OCI-LY3 (cell line): ENCODE measurements around the gene HNRNPDL.

Experiments used
- H2AFZ ChIP-seq: fragments of 200-600, 300-600 bp; shearing (Covaris generic); 2 replicates; pipeline ENCODE4 v1.6.0; 2014; ENCODE audit warnings: antibody characterized with exemption, low read depth, low read length
- H3K27ac ChIP-seq: fragments of 200-600, 300-600 bp; sonication (generic); 2 replicates; pipeline ENCODE4 v1.5.1; 2014; ENCODE audit warnings: mild to moderate bottlenecking, low read length, moderate library complexity, mixed read lengths
- H3K27me3 ChIP-seq: fragments of 200-600, 300-600 bp; sonication (generic); 2 replicates; pipeline ENCODE4 v1.6.1; 2014; ENCODE audit warnings: low read depth, low read length, mixed read lengths
- H3K36me3 ChIP-seq: fragments of 200-600, 300-600 bp; sonication (generic); replicated peaks from 2 replicates; pipeline ENCODE3; 2014; ENCODE audit warnings: low read depth, low read length, mixed read lengths
- H3K4me1 ChIP-seq: fragments of 300-600, 200-600 bp; sonication (generic); 2 replicates; pipeline ENCODE4 v1.6.1; 2014; ENCODE audit warnings: low read length, mixed read lengths
- H3K4me2 ChIP-seq: fragments of 200-600, 300-600 bp; sonication (generic); 2 replicates; pipeline ENCODE4 v1.6.1; 2014; ENCODE audit warnings: low read length, mixed read lengths
- H3K4me3 ChIP-seq: fragments of 300-600, 200-600 bp; sonication (generic); 2 replicates; pipeline ENCODE4 v1.5.1; 2014; ENCODE audit warnings: antibody characterized with exemption, mild to moderate bottlenecking, low read length, moderate library complexity
- H3K79me2 ChIP-seq: fragments of 300-600, 200-600 bp; shearing (Covaris generic); 2 replicates; pipeline ENCODE4 v1.6.1; 2014; ENCODE audit warnings: mild to moderate bottlenecking, low read length, mixed read lengths
- H3K9ac ChIP-seq: fragments of 300-600, 200-600 bp; shearing (Covaris generic); 2 replicates; pipeline ENCODE4 v1.6.0; 2014; ENCODE audit warnings: mild to moderate bottlenecking, low read length, moderate library complexity
- H3K9me3 ChIP-seq: fragments of 200-600, 300-600 bp; shearing (Covaris generic); 2 replicates; pipeline ENCODE4 v1.6.1; 2014; ENCODE audit warnings: low read length, mixed read lengths; ENCODE audit not compliant: insufficient read depth
- H4K20me1 ChIP-seq: fragments of 200-600, 300-600 bp; sonication (generic); 2 replicates; pipeline ENCODE4 v1.6.1; 2016; ENCODE audit warnings: low read length, mixed read lengths; ENCODE audit not compliant: insufficient read depth
- CTCF ChIP-seq: fragments of 200-600, 300-600 bp; sonication (generic); IDR thresholded peaks from 2 replicates; pipeline ENCODE4 v1.5.1; 2014; ENCODE audit warnings: antibody characterized with exemption, low read length, low read depth
- EZH2phosphoT487 ChIP-seq: fragments of 200-600 bp; shearing (Covaris generic); IDR thresholded peaks from 2 replicates; pipeline ENCODE4 v1.6.1; 2018; ENCODE audit warnings: antibody characterized with exemption, mixed run types, low read depth

Gene HNRNPDL

DNA sequence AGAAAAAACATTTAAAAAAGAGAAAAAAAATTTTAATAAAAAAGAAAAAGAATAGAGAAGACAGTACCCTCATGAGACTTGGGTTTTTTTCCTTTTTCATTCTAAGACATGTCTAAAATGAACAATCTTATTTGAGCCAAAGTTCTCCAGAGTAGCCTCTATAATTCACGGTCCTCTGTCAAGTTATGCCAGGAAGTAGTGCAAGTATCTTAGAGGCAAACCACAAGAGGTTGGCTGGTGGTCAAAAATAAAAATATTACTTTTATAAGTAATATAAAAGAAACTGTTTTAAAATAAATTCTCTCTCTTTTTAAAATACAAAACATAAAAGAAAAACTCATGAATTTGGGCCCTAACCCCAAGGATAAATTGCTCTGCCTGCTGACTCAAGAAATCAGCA, 26.5 kb downstream of the HNRNPDL start:
- Histone ChIP-seq H3K27ac (no peak overlapping the region), H3K9ac (no peak overlapping the region), H4K20me1 (no peaks in the 10 kb centered on the region), H3K9me3 (no peaks in the 10 kb centered on the region), H2AFZ (no peak overlapping the region), H3K79me2 (no peaks in the 10 kb centered on the region), H3K27me3 (no peaks in the 10 kb centered on the region), H3K4me3 (no peak overlapping the region), H3K4me2 (no peak overlapping the region), H3K4me1 (no peaks in the 10 kb centered on the region), H3K36me3 (no peaks in the 10 kb centered on the region)
- no peak for TF ChIP-seq CTCF
- no peak for TF ChIP-seq EZH2phosphoT487

DNA sequence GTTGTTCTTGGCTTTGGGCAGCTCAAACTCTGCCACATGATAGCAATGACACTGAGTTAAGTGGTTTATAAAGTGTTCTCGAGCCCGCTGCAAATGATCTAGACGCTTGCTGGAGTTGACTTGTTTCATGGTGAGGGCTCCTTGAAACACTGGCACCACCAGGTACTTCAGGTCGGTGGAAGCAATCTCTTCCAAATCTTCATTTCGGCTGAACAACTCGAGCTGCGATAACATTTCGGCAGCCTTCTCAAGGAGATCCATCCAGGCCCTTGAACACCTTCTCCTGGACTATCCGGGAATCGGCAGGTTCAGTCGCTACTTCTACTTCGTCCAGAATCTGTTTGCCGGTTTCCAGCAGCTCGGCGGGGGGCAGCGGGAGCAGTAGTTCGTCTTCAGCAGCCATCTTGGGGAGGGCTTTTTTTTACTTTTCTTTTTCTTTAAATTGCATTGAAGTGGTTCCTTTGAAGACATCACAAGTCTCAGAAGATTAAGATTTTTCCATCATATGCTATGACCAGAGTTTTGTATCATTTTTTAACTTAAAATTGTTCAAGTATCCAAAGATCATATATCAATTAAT, 28.0 kb downstream of the HNRNPDL start:
- no peak overlapping the region for H2AFZ ChIP-seq
- H3K4me2 ChIP-seq = no peak overlapping the region
- no peak overlapping the region for H3K4me3 ChIP-seq
- no peak overlapping the region for H3K9ac ChIP-seq
- H3K4me1 ChIP-seq = no peaks in the 10 kb centered on the region
- no peaks in the 10 kb centered on the region for H4K20me1 ChIP-seq
- H3K36me3 ChIP-seq = no peaks in the 10 kb centered on the region
- no peaks in the 10 kb centered on the region for H3K27me3 ChIP-seq
- no peaks in the 10 kb centered on the region for H3K9me3 ChIP-seq
- H3K79me2 ChIP-seq = no peaks in the 10 kb centered on the region
- no peak overlapping the region for H3K27ac ChIP-seq
- no peak for TF ChIP-seq EZH2phosphoT487
- TF ChIP-seq CTCF = no peak

DNA sequence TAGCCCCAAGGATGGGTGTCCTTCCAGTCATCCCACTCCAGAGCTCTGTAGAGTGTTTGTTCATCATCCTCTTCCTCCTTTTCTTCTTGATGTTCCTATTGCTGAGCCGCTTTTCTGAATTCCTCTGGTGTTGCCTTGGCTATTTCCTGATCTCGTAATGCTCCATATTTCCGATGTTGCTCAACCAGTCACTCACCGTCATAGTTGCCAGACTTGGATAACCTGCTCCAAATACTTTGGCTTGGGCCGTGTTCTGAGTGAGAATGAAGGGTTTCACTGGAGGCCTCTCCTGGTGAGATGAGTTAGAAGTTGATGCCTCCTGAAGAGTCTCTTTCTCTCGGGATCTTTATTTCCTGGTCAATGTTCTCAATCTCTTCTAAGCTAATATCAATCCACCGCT, 28.7 kb downstream of the HNRNPDL start:
- Histone ChIP-seq H3K27ac (no peak overlapping the region), H3K4me1 (no peaks in the 10 kb centered on the region), H3K36me3 (no peaks in the 10 kb centered on the region), H3K9me3 (no peaks in the 10 kb centered on the region), H3K27me3 (no peaks in the 10 kb centered on the region), H3K79me2 (no peaks in the 10 kb centered on the region), H3K4me3 (no peak overlapping the region), H3K9ac (no peak overlapping the region), H2AFZ (no peak overlapping the region), H3K4me2 (no peak overlapping the region), H4K20me1 (no peaks in the 10 kb centered on the region)
- TF ChIP-seq CTCF (no peak), EZH2phosphoT487 (no peak)

- Histone ChIP-seq H3K4me3 (no peak overlapping the region), H3K4me1 (no peaks in the 10 kb centered on the region)
- TF ChIP-seq EZH2phosphoT487 (no peak), CTCF (no peak)
Measured at GRCh38 chr4:82398263-82398662, 32.0 kb downstream of the HNRNPDL start.

More at GRCh38 chr4:82398263-82398662, 32.0 kb downstream of the HNRNPDL start:
- Histone ChIP-seq H3K4me2 (no peak overlapping the region), H3K27me3 (no peaks in the 10 kb centered on the region), H3K79me2 (no peaks in the 10 kb centered on the region), H3K27ac (no peak overlapping the region), H3K9ac (no peak overlapping the region), H2AFZ (no peak overlapping the region), H3K9me3 (no peaks in the 10 kb centered on the region), H3K36me3 (no peaks in the 10 kb centered on the region), H4K20me1 (no peaks in the 10 kb centered on the region)
